ENCODE data around the gene TAF4B. TPM values are rescaled to one million over a fixed set of nuclear protein-coding genes. Genes with fewer than 3 reads are reported as not detected.

TAF4B gene
- total and polyA plus RNA-seq, 2 donors (not counting 1 experiment from before 2014, with no cell fraction given), result 0.42 to 2.0 TPM

- Histone ChIP-seq H3K4me1 (ENCODE audit: control insufficient read depth, extremely low read depth, insufficient read depth, low read length) (no peaks in the 10 kb centered on the region), H3K36me3 (ENCODE audit: control insufficient read depth, insufficient read depth, low read length) (no peaks in the 10 kb centered on the region), H3K4me3 (replicated peaks in 1 of 4; ENCODE audit: control extremely low read depth in 1 of 4, insufficient read depth in 1 of 4, low read depth in 3 of 4, low read length in 4 of 4) (no peak overlapping the region), H3K79me2 (ENCODE audit: control insufficient read depth, insufficient read depth, low read length) (no peaks in the 10 kb centered on the region), H4K20me1 (ENCODE audit: control insufficient read depth, extremely low read depth, insufficient read depth, low read length) (no peaks in the 10 kb centered on the region), H2AFZ (ENCODE audit: low read length) (no peak overlapping the region), H3K4me2 (ENCODE audit: extremely low read depth, insufficient read depth, low read length) (no peak overlapping the region), H3K27me3 (ENCODE audit: control insufficient read depth, insufficient read depth, low read length) (no peaks in the 10 kb centered on the region), H3K9me3 (ENCODE audit: control insufficient read depth, insufficient read depth, low read depth, low read length) (no peaks in the 10 kb centered on the region), H3K9ac (ENCODE audit: insufficient read depth, low read length) (no peak overlapping the region), H3K27ac (ENCODE audit: insufficient read depth, low read length) (no peak overlapping the region)
- TF ChIP-seq EZH2 (IDR thresholded peaks at IDR 0.05; ENCODE audit: low read length, missing control alignments), result no peak
- TF ChIP-seq CTCF (conservative IDR thresholded peaks at IDR 0.05 in 1 of 2, IDR thresholded peaks at IDR 0.05 in 1 of 2; ENCODE audit: low read depth in 1 of 2, low read length in 2 of 2), result no peak
- DNase-seq (ENCODE audit: low read depth in 2 of 2), result no peak
Observed at GRCh38 chr18:26438980-26439379, 212.7 kb downstream of the TAF4B start.

GRCh38 chr18:26439537-26439936 is 213.3 kb downstream of the TAF4B start:
- no peaks in the 10 kb centered on the region for H3K36me3 ChIP-seq (ENCODE audit: control insufficient read depth, insufficient read depth, low read length)
- H3K4me3 ChIP-seq (replicated peaks in 1 of 4; ENCODE audit: control extremely low read depth in 1 of 4, insufficient read depth in 1 of 4, low read depth in 3 of 4, low read length in 4 of 4), result no peak overlapping the region
- no peak for TF ChIP-seq EZH2 (IDR thresholded peaks at IDR 0.05; ENCODE audit: low read length, missing control alignments)
- no peak for TF ChIP-seq CTCF (conservative IDR thresholded peaks at IDR 0.05 in 1 of 2, IDR thresholded peaks at IDR 0.05 in 1 of 2; ENCODE audit: low read depth in 1 of 2, low read length in 2 of 2)
- no peak overlapping the region for H2AFZ ChIP-seq (ENCODE audit: low read length)
- H4K20me1 ChIP-seq (ENCODE audit: control insufficient read depth, extremely low read depth, insufficient read depth, low read length), result no peaks in the 10 kb centered on the region
- no peak overlapping the region for H3K9ac ChIP-seq (ENCODE audit: insufficient read depth, low read length)
- no peak for DNase-seq (ENCODE audit: low read depth in 2 of 2)
- H3K9me3 ChIP-seq (ENCODE audit: control insufficient read depth, insufficient read depth, low read depth, low read length), result no peaks in the 10 kb centered on the region
- H3K79me2 ChIP-seq (ENCODE audit: control insufficient read depth, insufficient read depth, low read length), result no peaks in the 10 kb centered on the region
- H3K27ac ChIP-seq (ENCODE audit: insufficient read depth, low read length), result no peak overlapping the region
- no peaks in the 10 kb centered on the region for H3K4me1 ChIP-seq (ENCODE audit: control insufficient read depth, extremely low read depth, insufficient read depth, low read length)
- H3K27me3 ChIP-seq (ENCODE audit: control insufficient read depth, insufficient read depth, low read length), result no peaks in the 10 kb centered on the region
- no peak overlapping the region for H3K4me2 ChIP-seq (ENCODE audit: extremely low read depth, insufficient read depth, low read length)

GRCh38 chr18:26440644-26441043 is 214.4 kb downstream of the TAF4B start:
- H3K4me2 ChIP-seq (ENCODE audit: extremely low read depth, insufficient read depth, low read length), result no peak overlapping the region
- H3K9ac ChIP-seq (ENCODE audit: insufficient read depth, low read length), result no peak overlapping the region
- H3K4me1 ChIP-seq (ENCODE audit: control insufficient read depth, extremely low read depth, insufficient read depth, low read length), result no peaks in the 10 kb centered on the region
- no peaks in the 10 kb centered on the region for H3K79me2 ChIP-seq (ENCODE audit: control insufficient read depth, insufficient read depth, low read length)
- H3K4me3 ChIP-seq (replicated peaks in 1 of 4; ENCODE audit: control extremely low read depth in 1 of 4, insufficient read depth in 1 of 4, low read depth in 3 of 4, low read length in 4 of 4), result no peak overlapping the region
- no peak overlapping the region for H2AFZ ChIP-seq (ENCODE audit: low read length)
- no peak overlapping the region for H3K27ac ChIP-seq (ENCODE audit: insufficient read depth, low read length)
- DNase-seq (ENCODE audit: low read depth in 2 of 2), result no peak
- H4K20me1 ChIP-seq (ENCODE audit: control insufficient read depth, extremely low read depth, insufficient read depth, low read length), result no peaks in the 10 kb centered on the region
- H3K36me3 ChIP-seq (ENCODE audit: control insufficient read depth, insufficient read depth, low read length), result no peaks in the 10 kb centered on the region
- H3K27me3 ChIP-seq (ENCODE audit: control insufficient read depth, insufficient read depth, low read length), result no peaks in the 10 kb centered on the region
- no peak for TF ChIP-seq CTCF (conservative IDR thresholded peaks at IDR 0.05 in 1 of 2, IDR thresholded peaks at IDR 0.05 in 1 of 2; ENCODE audit: low read depth in 1 of 2, low read length in 2 of 2)
- TF ChIP-seq EZH2 (IDR thresholded peaks at IDR 0.05; ENCODE audit: low read length, missing control alignments), result no peak
- no peaks in the 10 kb centered on the region for H3K9me3 ChIP-seq (ENCODE audit: control insufficient read depth, insufficient read depth, low read depth, low read length)

Other genes with a start within 250 kb of the TAF4B start
- gene SS18, start 135.8 kb upstream of the TAF4B start, total RNA-seq, result 71.9 and 90.8 TPM in 2 replicates
- gene SS18, start 135.8 kb upstream of the TAF4B start, polyA plus RNA-seq, result 113 and 124 TPM in 2 replicates
- not detected in 2 replicates for gene PSMA8, start 92.6 kb upstream of the TAF4B start, total RNA-seq
- not detected in 2 replicates for gene PSMA8, start 92.6 kb upstream of the TAF4B start, polyA plus RNA-seq